ENCODE data around the gene CKB. TPM values are rescaled to one million over a fixed set of nuclear protein-coding genes. Genes with fewer than 3 reads are reported as not detected.

Gene CKB
- total RNA-seq (2014; rRNA removed; shearing (Covaris generic)) = 161 and 215 TPM in 2 replicates

GRCh38 chr14:103522649-103523574 lies at the start of gene CKB:
Gene CKB (minus strand): TSS chr14:103522830. CDS start chr14:103522493, 337 bp downstream.

DNA sequence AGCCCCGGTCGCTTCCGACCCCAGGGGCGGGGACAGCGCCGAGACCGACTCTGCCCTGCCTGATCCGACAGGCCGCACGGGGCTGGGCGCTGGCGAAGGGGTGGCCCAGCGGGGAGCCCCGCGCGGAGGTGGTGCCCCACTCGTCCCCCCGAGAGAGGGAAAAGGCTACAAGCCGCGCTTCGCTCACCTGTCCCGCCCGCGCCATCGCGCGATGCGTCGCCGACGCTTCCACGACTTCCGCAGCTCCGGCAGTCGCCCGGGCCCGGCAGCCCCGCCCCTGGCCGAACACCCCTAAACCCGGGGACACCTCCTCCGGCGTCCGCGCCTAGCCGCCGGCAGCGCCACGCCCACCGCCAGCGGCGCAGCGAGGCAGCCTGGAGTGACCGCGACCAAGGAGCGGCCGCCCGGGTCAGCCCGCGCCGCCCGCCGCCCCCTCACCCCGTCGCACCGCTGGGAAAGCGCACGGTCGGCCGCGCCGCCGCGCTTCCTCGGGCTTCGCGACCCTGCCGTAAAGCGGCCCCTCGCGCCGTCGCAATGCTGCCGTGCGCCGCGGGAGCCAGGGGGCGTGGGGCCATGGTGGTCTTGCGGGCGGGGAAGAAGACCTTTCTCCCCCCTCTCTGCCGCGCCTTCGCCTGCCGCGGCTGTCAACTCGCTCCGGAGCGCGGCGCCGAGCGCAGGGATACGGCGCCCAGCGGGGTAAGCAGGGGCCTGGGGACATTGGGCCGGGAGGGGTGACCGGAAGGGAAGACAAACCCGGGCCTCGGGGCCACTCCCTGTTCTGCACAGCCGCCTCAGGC lies 40.0 kb upstream of the CKB start, which contains the start of the genes BAG5 and COA8:
Gene BAG5 (minus strand): TSS at position 229 of the 797 bp plus-strand sequence. CDS start 1,493 bp downstream, outside the sequence.
Gene COA8 (plus strand): TSS at position 532 of the 797 bp plus-strand sequence. CDS start 42 bp downstream, at position 574.

GRCh38 chr14:103528587-103529382 lies 6.2 kb upstream of the CKB start, which contains the start of gene TRMT61A:
Gene TRMT61A (plus strand): TSS chr14:103529196. CDS start chr14:103529979, 783 bp downstream.

Small RNA genes within 50 kb of the gene (small RNA-seq; reads per million reads assigned to genes)
- 0.80 reads per million, percentile 47 among the genes with 10 or more reads in this experiment for gene RNU4-68P
- not detected for gene RNU7-160P

Other genes starting within 250 kb of the CKB start
- gene EIF5, start 188.6 kb downstream of the CKB start, total RNA-seq (2014; rRNA removed; shearing (Covaris generic)) = 118 TPM in 2 replicates
- gene MARK3, start 137.4 kb downstream of the CKB start, total RNA-seq (2014; rRNA removed; shearing (Covaris generic)) = 74.3 and 75.0 TPM in 2 replicates
- 24.2 and 29.2 TPM in 2 replicates for gene TRMT61A, start 6.4 kb upstream of the CKB start, total RNA-seq (2014; rRNA removed; shearing (Covaris generic))
- 11.4 and 13.9 TPM in 2 replicates for gene BAG5, start 39.8 kb upstream of the CKB start, total RNA-seq (2014; rRNA removed; shearing (Covaris generic))
- 14.6 and 20.0 TPM in 2 replicates for gene COA8, start 40.1 kb upstream of the CKB start, total RNA-seq (2014; rRNA removed; shearing (Covaris generic))
- 189 and 272 TPM in 2 replicates for gene KLC1, start 106.4 kb upstream of the CKB start, total RNA-seq (2014; rRNA removed; shearing (Covaris generic))
- 40.6 and 43.3 TPM in 2 replicates for gene XRCC3, start 192.6 kb upstream of the CKB start, total RNA-seq (2014; rRNA removed; shearing (Covaris generic))
- gene ZFYVE21, start 193.0 kb upstream of the CKB start, total RNA-seq (2014; rRNA removed; shearing (Covaris generic)) = 13.8 and 15.4 TPM in 2 replicates